Ascending aorta (tissue), 2 donors: Measurements from ENCODE around the gene SGCD. TPM values are rescaled to one million over a fixed set of nuclear protein-coding genes. Genes with fewer than 3 reads are reported as not detected.

Experiments used
- DNase-seq, 2 donors: peaks; one replicate each; pipeline ENCODE4 v3.0.0-alpha.2; 2019; ENCODE audit warnings: low spot score in 2 of 2
- H3K27ac ChIP-seq, 2 donors: fragments of 200-600 bp; sonication (generic); one replicate each; pipeline ENCODE4 v1.5.1; 2016 to 2017; ENCODE audit warnings: mild to moderate bottlenecking in 1 of 2
- H3K27me3 ChIP-seq: fragments of 200-600 bp; sonication (generic); one replicate; pipeline ENCODE4 v1.5.1; 2017
- H3K36me3 ChIP-seq, 2 donors: fragments of 200-600 bp; sonication (generic); one replicate each; pipeline ENCODE4 v1.5.1; 2016
- H3K4me1 ChIP-seq, 2 donors: fragments of 200-600 bp; sonication (generic); one replicate each; pipeline ENCODE4 v1.5.1; 2016 to 2017; ENCODE audit warnings: mild to moderate bottlenecking in 1 of 2
- H3K4me3 ChIP-seq, 2 donors: fragments of 200-600 bp; sonication (generic); one replicate each; pipeline ENCODE4 v1.5.1; 2016 to 2017; ENCODE audit warnings: mild to moderate bottlenecking in 1 of 2
- H3K9me3 ChIP-seq, 2 donors: fragments of 200-600 bp; sonication (generic); one replicate each; pipeline ENCODE4 v1.5.1; 2016
- intact Hi-C: fragments of 100-400 bp; cut with DNase I; formaldehyde crosslinking; loops from one replicate; pipeline ENCODE4 v1.15.1; 2023
- total RNA-seq: library from RNA; depleted of rRNA; stranded (reverse); fragments of >200 nt; gene quantifications from one replicate; pipeline ENCODE4 v1.1.0, GENCODE V29; 2016
- TF ChIP-seq, protein P1 (sequence below), 3 experiments: fragments of 200-600 bp in 2 of 3; fragments of 450-650 bp in 1 of 3; sonication (generic) in 2 of 3; IDR thresholded peaks; one replicate each; pipeline ENCODE4 v1.5.1; 2016 to 2019; ENCODE audit warnings: antibody characterized with exemption in 3 of 3, mild to moderate bottlenecking in 1 of 3, moderate library complexity in 1 of 3

Gene SGCD
- total RNA-seq, 1 donor from 2014 or later, result 4.0 TPM

DNA sequence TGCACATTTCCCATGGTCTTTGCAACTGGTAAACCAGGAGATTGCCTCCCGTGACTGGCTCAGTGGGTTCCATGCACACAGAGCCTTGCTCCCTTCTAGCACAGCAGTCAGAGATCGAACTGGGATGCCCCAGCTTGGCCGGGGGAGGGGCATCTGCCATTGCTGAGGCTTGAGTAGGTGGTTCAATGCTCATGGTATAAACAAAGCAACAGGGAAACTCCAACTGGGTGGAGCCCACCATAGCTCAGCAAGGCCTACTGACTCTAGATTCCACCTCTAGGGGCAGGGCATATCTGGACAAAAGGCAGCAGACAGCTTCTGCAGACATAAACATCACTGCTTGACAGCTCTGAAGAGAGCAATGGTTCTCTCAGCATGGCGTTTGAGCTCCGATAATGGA is 456.1 kb downstream of the SGCD start:
- no peak overlapping the region for H3K4me3 ChIP-seq
- H3K27ac ChIP-seq, result no peak overlapping the region
- H3K36me3 ChIP-seq, result no peaks in the 10 kb centered on the region
- TF ChIP-seq, protein P1, sequence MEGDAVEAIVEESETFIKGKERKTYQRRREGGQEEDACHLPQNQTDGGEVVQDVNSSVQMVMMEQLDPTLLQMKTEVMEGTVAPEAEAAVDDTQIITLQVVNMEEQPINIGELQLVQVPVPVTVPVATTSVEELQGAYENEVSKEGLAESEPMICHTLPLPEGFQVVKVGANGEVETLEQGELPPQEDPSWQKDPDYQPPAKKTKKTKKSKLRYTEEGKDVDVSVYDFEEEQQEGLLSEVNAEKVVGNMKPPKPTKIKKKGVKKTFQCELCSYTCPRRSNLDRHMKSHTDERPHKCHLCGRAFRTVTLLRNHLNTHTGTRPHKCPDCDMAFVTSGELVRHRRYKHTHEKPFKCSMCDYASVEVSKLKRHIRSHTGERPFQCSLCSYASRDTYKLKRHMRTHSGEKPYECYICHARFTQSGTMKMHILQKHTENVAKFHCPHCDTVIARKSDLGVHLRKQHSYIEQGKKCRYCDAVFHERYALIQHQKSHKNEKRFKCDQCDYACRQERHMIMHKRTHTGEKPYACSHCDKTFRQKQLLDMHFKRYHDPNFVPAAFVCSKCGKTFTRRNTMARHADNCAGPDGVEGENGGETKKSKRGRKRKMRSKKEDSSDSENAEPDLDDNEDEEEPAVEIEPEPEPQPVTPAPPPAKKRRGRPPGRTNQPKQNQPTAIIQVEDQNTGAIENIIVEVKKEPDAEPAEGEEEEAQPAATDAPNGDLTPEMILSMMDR (IDR thresholded peaks at IDR 0.05), result no peak
- intact Hi-C loops, result no loop called here
- H3K4me1 ChIP-seq, result no peaks in the 10 kb centered on the region
- DNase-seq, result no peak
- no peaks in the 10 kb centered on the region for H3K27me3 ChIP-seq
- peaks cover 0 to 11% of the 10 kb centered on the region in 2 donors for H3K9me3 ChIP-seq

DNA sequence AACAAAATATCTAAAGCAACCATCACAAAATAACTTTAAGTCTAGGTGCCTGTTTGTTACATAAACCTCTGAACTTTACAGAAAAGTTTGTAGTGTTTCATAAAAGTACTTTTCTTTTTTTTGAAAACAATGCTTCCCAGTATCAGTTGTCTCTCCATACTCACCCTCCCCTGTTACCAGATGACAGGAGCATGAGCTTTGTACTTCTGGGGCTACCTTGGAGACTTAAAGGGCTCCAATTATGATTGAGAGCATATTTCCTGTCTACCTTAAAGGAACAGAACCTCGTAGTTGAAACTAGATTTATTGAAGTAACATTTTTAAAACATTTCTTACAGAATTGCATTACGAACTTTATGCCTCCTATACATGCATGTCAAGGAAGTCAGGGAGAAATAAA is 467.7 kb downstream of the SGCD start:
- DNase-seq, result no peak
- TF ChIP-seq, protein P1 (IDR thresholded peaks at IDR 0.05), result no peak
- Histone ChIP-seq H3K9me3 (no peaks in the 10 kb centered on the region), H3K27me3 (no peaks in the 10 kb centered on the region), H3K4me1 (no peaks in the 10 kb centered on the region), H3K4me3 (no peak overlapping the region), H3K27ac (no peak overlapping the region), H3K36me3 (no peaks in the 10 kb centered on the region)
- intact Hi-C loops, result no loop called here

DNA sequence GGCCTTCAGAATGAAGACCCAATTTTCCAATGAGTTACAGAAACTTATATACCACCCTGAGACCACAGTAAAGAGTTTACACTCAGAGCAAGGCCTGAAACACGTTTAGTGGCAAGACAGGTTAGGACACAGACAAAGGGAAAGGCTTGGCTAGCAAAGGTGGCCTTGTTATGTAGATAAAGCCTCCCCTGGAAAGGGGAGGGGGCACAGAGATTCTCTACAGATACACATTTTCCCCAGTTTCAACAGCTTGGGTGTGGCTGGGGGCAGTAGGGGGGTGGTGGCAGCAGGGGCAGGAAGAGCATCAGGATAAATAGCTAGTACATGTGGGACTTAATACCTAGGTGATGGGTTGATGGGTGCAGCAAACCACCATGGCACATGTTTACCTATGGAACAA is 471.2 kb downstream of the SGCD start:
- Histone ChIP-seq H3K9me3 (no peaks in the 10 kb centered on the region), H3K4me1 (no peaks in the 10 kb centered on the region), H3K27ac (no peak overlapping the region), H3K4me3 (no peak overlapping the region), H3K36me3 (no peaks in the 10 kb centered on the region), H3K27me3 (no peaks in the 10 kb centered on the region)
- DNase-seq, result no peak
- intact Hi-C loops, result no loop called here
- TF ChIP-seq, protein P1 (IDR thresholded peaks at IDR 0.05), result no peak

DNA sequence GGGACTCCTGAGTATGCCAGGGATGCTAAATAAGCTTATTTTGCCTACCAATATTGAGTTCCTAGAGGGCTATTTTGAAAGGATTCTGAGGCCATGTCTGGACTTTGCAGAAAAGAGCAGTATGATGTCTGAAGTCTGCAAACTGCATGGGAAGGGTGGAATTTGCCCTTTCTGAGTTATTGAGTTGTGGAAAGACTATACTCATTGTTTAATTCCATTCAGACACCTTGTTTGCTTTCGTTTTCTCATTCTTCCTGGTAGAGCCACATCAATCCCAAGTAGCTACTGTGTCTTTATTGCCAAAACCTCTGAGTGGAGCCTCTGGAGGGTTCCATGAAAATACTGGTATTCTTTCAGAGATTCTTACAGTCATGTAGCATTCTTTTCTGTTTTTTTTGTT is 472.2 kb downstream of the SGCD start:
- Histone ChIP-seq H3K4me1 (no peaks in the 10 kb centered on the region), H3K27ac (no peak overlapping the region), H3K27me3 (no peaks in the 10 kb centered on the region), H3K4me3 (no peak overlapping the region), H3K36me3 (no peaks in the 10 kb centered on the region), H3K9me3 (no peaks in the 10 kb centered on the region)
- intact Hi-C loops, result no loop called here
- no peak for DNase-seq
- TF ChIP-seq, protein P1 (IDR thresholded peaks at IDR 0.05), result no peak

DNA sequence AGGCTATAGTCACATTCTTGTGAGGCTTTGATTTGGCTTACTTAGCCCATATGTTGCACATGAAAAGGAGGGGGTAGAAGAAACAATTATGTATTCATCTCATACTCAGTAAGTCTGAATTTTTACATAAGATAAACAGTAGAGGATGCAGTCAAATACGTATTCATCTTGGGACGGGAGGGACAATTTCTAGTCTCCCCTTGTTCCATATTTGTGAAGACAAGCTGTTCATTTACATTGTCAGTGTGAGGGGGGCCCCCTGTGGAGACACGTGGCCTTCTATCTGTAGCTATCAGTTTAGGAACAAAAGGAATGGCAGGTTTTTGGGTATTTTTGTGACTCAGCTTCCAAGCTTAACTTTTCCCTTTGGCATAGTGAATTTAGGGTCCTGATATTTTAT is 474.0 kb downstream of the SGCD start:
- intact Hi-C loops, result no loop called here
- TF ChIP-seq, protein P1 (IDR thresholded peaks at IDR 0.05), result no peak
- DNase-seq, result no peak
- Histone ChIP-seq H3K4me3 (no peak overlapping the region), H3K36me3 (no peaks in the 10 kb centered on the region), H3K27me3 (no peaks in the 10 kb centered on the region), H3K27ac (no peak overlapping the region), H3K4me1 (no peaks in the 10 kb centered on the region), H3K9me3 (no peaks in the 10 kb centered on the region)

DNA sequence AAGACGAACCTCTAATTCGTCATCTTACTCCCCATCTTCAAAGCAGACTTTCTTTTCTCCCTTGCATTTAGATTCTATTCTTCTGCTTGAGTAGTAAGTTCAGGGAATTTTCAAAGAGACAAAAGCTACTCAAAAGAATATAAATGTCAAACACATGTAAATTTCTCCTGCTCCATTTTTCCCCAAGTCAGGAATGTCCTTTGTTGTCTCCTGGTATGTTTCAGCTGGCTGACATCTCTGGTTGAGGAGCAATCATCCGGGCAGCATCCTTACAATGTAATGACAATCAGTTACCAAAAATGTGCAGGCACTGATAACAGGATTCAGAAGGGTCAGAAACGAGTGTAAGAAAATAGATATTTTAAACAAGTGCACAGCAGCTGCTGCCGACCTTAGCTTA is 475.5 kb downstream of the SGCD start:
- Histone ChIP-seq H3K27ac (no peak overlapping the region), H3K4me3 (no peak overlapping the region), H3K9me3 (no peaks in the 10 kb centered on the region), H3K36me3 (no peaks in the 10 kb centered on the region), H3K27me3 (no peaks in the 10 kb centered on the region), H3K4me1 (no peaks in the 10 kb centered on the region)
- DNase-seq, result no peak
- TF ChIP-seq, protein P1 (IDR thresholded peaks at IDR 0.05), result no peak
- intact Hi-C loops, result no loop called here
